Effector memory CD8-positive, alpha-beta T cell (primary cell): Measurements from ENCODE around the gene CD46.
A peak's percentile ranks its signal among the peaks of the same experiment; 100 is the strongest.
"Not testable (repeated sequence)": the region's sequence is repeated elsewhere in the genome, so short reads cannot be mapped to it uniquely, and the experiment has no call there.

Experiments used
- ATAC-seq: fragments of 150-1000 bp; cut with Tn5 transposase; replicated peaks from 2 replicates; pipeline ENCODE4 v1.10.0; 2021; ENCODE audit warnings: mild to moderate bottlenecking, moderate library complexity
- DNase-seq, 3 experiments: peaks; one replicate each; pipeline ENCODE4 v3.0.0; 2021
- H3K27ac Mint-ChIP-seq, 2 donors: one replicate each; pipeline ENCODE4 v1.8.0; 2022; ENCODE audit warnings: mild to moderate bottlenecking in 2 of 2, mixed read lengths in 2 of 2, moderate library complexity in 2 of 2
- H3K27me3 Mint-ChIP-seq, 2 donors: one replicate each; pipeline ENCODE4 v1.8.0; 2022; ENCODE audit warnings: mixed read lengths in 2 of 2
- H3K36me3 Mint-ChIP-seq: one replicate; pipeline ENCODE4 v1.8.0; 2022; ENCODE audit warnings: mild to moderate bottlenecking, moderate library complexity, mixed read lengths; ENCODE audit not compliant: insufficient read depth
- H3K4me1 Mint-ChIP-seq, 2 donors: one replicate each; pipeline ENCODE4 v1.8.0; 2022; ENCODE audit warnings: low read depth in 2 of 2, mixed read lengths in 2 of 2
- H3K4me3 Mint-ChIP-seq, 2 donors: one replicate each; pipeline ENCODE4 v1.8.0; 2022; ENCODE audit warnings: mild to moderate bottlenecking in 2 of 2, mixed read lengths in 2 of 2, moderate library complexity in 2 of 2
- H3K9me3 Mint-ChIP-seq, 2 donors: one replicate each; pipeline ENCODE4 v1.8.0; 2022; ENCODE audit warnings: mixed read lengths in 2 of 2
- total RNA-seq, 9 experiments: gene quantifications; one replicate each; lab custom pipeline; 2026; lab: John Stamatoyannopoulos, UW

The CD46 gene
- 149 to 337 (median 172) reads per million in 9 experiments for total RNA-seq

DNA sequence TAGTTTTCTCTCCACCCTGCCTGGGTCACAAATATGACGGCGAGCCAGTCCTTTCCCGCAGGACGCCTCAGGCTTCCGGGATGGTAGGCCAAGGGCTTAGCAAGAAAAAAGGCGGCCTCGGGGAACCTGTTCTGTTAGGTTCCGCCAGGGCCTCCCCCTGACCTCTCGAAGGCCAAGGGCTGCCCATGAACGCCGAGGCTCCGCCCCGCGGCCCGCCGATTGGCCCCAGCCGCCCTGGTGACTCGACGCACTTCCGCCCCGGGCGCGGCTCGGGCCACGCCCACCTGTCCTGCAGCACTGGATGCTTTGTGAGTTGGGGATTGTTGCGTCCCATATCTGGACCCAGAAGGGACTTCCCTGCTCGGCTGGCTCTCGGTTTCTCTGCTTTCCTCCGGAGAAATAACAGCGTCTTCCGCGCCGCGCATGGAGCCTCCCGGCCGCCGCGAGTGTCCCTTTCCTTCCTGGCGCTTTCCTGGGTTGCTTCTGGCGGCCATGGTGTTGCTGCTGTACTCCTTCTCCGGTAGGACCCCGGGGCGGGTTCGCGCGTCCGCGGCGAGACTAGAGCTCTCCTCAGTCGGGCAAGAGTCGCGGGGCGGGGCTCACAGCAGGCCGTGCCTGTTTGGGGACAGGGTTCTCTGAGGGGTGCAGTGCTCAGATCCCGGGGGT is at the start of gene CD46:
CD46 (plus strand) TSS at position 265 of the 666 bp plus-strand sequence; CDS start at position 424, 159 bp downstream.
- peak within 1 kb of the TSS; percentile 95 to 96 for H3K27ac Mint-ChIP-seq
- peak; percentile 95 for ATAC-seq

DNA sequence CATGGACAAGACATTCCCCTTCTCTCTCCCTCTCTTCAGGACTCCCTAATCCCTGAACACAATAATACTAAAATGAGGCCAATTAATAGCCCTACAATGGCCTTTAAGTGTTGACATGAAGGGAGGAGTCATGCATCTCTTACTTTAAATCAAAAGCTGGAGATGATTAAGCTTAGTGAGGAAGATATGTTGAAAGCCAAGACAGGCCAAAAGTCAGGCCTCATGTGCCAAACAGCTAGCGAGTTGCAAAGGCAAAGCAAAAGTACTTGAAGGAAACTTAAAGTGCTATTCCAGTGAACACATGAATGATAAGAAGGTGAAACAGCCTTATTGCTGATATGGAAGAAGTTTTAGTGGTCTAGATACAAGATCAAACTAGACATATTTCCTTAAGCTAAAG is 49.5 kb upstream of the CD46 start:
- ATAC-seq: no peak
- Mint-ChIP-seq H3K9me3 (no peaks in the 10 kb centered on the region), H3K27me3 (peaks cover 18 to 20% of the 10 kb centered on the region in 2 donors), H3K4me3 (no peak overlapping the region), H3K4me1 (no peaks in the 10 kb centered on the region), H3K36me3 (no peaks in the 10 kb centered on the region), H3K27ac (no peak overlapping the region)
- no peak for DNase-seq

More for the DNA sequence above, at the start of gene CD46:
- Mint-ChIP-seq H3K27me3 (no peaks in the 10 kb centered on the region), H3K4me1 (peaks cover 37 to 45% of the 10 kb centered on the region in 2 donors), H3K4me3 (peak within 1 kb of the TSS; percentile 96 to 98), H3K9me3 (no peaks in the 10 kb centered on the region), H3K36me3 (peaks cover 13% of the 10 kb centered on the region)
- DNase-seq: peak; percentile 89 to 95 (median 94)

DNA sequence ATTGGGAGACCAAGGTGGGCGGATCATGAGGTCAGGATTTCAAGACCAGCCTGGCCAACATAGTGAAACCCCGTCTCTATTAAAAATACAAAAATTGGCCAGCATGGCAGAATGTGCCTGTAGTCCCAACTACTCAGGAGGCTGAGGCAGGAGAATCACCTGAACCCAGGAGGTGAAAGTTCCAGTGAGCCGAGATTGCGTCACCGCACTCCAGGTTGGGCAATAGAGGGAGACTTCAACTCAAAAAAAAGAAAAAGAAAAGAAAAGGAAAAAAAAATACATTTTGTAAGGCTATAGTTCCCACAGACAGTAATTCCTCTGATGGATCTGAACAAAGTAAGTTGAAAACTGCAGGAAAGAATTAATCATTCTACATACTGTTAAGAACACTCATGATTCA is 48.1 kb upstream of the CD46 start:
- H3K9me3 Mint-ChIP-seq: no peaks in the 10 kb centered on the region
- no peak overlapping the region for H3K27ac Mint-ChIP-seq
- no peak overlapping the region for H3K4me3 Mint-ChIP-seq
- peaks cover 14 to 18% of the 10 kb centered on the region in 2 donors for H3K27me3 Mint-ChIP-seq
- DNase-seq: no peak
- H3K4me1 Mint-ChIP-seq: no peaks in the 10 kb centered on the region
- H3K36me3 Mint-ChIP-seq: no peaks in the 10 kb centered on the region
- ATAC-seq: no peak

DNA sequence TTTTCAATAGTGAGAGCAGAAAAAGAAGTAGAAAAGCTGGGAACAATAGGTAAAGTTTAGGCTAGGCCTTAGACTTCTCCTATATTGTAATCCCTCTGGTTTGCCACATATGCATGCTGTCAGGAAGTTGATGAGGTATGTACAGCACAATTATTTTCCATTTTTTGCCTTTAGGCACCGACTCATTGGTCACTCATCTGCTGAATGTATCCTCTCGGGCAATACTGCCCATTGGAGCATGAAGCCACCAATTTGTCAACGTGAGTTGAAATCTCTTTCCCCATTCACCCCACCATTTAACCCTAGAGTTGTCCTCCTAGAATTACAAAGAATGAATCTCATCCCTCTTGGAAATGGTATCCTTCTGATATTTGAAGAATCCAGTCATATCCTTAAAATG is 43.9 kb upstream of the CD46 start:
- not testable (repeated sequence) for H3K36me3 Mint-ChIP-seq, H3K4me1 Mint-ChIP-seq, ATAC-seq, H3K9me3 Mint-ChIP-seq, DNase-seq, H3K27ac Mint-ChIP-seq, H3K4me3 Mint-ChIP-seq
- H3K27me3 Mint-ChIP-seq: peaks cover 14 to 18% of the 10 kb centered on the region in 2 donors

DNA sequence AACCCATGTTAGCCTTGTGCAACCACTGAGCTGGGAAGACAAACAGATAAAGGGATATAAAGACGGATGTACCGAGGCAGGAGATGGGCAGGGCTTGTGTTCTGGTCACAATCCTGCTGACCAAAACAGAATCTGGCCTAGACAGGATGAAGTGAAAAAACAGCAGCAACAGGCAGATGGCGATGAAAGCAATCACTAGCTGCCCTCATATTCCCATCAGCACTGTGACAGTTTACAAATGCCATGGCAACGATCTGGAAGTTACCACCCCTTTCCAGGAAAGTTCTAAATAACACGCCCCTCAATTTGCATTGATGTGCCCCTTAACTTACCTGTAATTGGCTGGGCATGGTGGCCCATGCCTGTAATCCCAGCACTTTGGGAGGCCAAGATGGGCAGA is 40.6 kb upstream of the CD46 start:
- Mint-ChIP-seq H3K4me3 (no peak overlapping the region), H3K27me3 (peaks cover 0 to 2% of the 10 kb centered on the region in 2 donors), H3K9me3 (no peaks in the 10 kb centered on the region), H3K27ac (no peak overlapping the region), H3K4me1 (no peaks in the 10 kb centered on the region), H3K36me3 (no peaks in the 10 kb centered on the region)
- ATAC-seq (no peak), DNase-seq (no peak)

DNA sequence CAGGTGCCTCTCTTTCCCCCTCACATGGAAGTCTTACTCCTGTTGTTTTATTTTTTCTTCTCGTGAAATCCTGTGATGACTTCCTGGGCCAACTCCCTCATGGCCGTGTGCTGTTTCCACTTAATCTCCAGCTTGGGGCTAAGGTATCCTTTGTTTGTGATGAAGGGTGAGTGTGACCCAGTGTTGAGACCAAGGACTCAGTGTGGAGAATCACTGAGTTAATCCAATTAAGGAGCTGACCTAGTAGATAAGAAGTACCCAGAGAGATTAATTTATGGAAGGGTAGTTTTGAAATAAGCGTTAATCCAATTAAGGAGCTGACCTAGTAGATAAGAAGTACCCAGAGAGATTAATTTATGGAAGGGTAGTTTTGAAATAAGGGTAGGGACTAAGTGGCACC is 39.2 kb upstream of the CD46 start:
- H3K27ac Mint-ChIP-seq, H3K9me3 Mint-ChIP-seq, H3K4me1 Mint-ChIP-seq, H3K36me3 Mint-ChIP-seq, DNase-seq, ATAC-seq, H3K4me3 Mint-ChIP-seq, H3K27me3 Mint-ChIP-seq: not testable (repeated sequence)

DNA sequence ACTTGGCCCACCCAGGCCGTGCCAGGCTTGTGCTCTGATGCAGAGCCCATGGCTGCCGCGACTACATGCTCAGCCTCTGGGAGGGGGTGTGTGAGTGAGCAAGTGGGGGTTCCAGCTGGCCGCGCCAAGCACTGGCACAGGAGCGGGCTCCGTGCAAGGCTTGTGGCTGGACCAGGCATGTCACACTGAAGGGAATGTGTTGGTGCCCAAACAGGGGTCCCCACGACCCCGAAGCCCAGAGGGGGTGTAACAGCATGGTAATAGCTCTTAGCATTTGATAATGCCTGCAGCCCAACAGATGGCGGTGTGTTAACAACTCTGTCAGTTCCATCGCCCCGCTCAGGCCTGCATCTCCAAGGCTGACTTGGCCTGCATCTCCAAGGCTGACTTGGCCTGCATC is 38.3 kb upstream of the CD46 start:
- Mint-ChIP-seq H3K4me3 (no peak overlapping the region), H3K36me3 (no peaks in the 10 kb centered on the region)
- DNase-seq: no peak

DNA sequence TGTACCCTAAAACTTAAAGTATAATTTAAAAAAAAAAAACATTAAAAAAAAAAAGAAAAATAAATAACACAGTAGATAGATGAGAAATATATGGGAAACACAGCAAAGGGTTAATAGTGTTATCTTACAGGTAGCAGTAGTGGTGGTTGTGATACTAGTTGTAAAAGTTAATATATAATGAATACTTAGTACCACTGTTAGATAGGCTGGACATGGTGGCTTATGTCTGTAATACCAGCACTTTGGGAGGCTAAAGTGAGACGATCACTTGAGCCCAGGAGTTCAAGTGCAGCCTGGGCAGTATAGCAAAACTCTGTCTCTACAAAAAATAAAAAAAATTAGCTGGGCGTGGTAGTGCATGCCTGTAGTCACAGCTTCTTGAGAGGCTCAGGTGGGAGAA is 32.6 kb upstream of the CD46 start:
- no peak for DNase-seq
- H3K27me3 Mint-ChIP-seq: peaks cover 7 to 16% of the 10 kb centered on the region in 2 donors
- no peak overlapping the region for H3K4me3 Mint-ChIP-seq
- no peaks in the 10 kb centered on the region for H3K9me3 Mint-ChIP-seq
- H3K4me1 Mint-ChIP-seq: no peaks in the 10 kb centered on the region
- no peaks in the 10 kb centered on the region for H3K36me3 Mint-ChIP-seq
- ATAC-seq: no peak
- no peak overlapping the region for H3K27ac Mint-ChIP-seq

More for the DNA sequence above, 38.3 kb upstream of the CD46 start:
- H3K27ac Mint-ChIP-seq: no peak overlapping the region
- no peaks in the 10 kb centered on the region for H3K4me1 Mint-ChIP-seq
- no peaks in the 10 kb centered on the region for H3K9me3 Mint-ChIP-seq
- no peak for ATAC-seq
- peaks cover 7 to 10% of the 10 kb centered on the region in 2 donors for H3K27me3 Mint-ChIP-seq

DNA sequence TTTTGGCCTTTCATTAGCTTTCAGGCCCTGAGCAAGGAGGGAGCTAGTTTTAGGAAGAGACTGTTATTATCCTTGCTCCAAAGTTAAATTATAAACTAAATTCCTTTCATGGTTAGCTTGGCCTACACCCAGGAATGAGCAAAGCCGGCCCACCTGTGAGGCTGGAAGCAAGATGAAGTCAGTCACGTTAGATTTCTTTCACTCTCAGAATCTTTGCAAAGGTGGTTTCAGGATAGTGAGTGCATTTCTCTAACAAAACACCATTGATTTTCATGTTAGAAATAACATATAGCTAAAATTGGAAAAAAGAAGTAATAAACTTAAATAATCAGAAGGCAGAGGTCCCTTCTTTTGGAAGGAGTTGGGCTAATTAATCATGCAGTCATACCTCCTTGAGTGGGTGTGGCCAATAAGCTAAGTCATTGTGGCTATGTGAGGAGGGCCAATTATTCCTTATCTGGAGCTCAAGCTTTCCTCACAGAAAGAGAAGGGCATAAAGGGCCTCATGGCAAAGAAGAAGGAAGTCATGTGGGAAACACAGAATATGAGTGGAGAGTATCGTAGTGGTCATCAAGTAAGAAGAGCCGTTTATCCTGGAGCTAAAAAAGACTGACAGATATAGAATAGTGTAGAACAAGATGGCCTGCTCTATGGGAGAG is 23.5 kb upstream of the CD46 start:
- H3K27ac Mint-ChIP-seq, H3K4me3 Mint-ChIP-seq, H3K4me1 Mint-ChIP-seq, H3K9me3 Mint-ChIP-seq, DNase-seq, ATAC-seq, H3K36me3 Mint-ChIP-seq: not testable (repeated sequence)
- H3K27me3 Mint-ChIP-seq: peaks cover 0 to 13% of the 10 kb centered on the region in 2 donors

DNA sequence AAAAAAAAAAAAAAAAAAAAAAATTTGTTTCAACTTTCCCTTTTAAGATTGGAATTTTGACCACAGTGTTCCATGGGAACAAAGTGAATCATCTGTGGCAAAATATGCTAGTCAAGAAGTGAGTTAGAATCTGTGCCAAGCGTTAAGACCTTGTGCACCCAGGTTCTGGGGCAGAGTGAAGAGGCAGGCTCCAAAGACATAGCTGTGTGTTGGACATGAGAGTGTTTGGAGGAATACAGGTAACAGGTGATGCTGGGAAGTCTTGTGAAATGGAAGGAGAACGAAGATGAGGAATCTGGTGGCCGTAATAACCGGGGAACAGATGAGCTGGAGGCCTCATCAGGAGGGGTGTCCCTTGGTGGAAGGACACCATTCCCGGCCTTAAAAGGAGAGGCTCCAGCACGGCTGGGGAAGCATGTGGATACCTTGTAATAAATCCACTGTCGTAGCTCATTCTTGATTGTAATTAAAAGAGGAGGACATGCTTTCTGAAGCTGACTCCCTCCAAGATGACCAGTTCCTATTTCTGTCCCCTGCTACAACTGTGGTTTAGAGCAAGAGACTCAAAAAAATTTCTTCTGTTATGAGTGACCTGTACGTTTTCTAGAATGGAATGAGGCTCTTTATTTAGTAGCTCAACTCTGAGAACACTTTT is 14.2 kb upstream of the CD46 start:
- not testable (repeated sequence) for H3K4me1 Mint-ChIP-seq, H3K36me3 Mint-ChIP-seq, H3K27ac Mint-ChIP-seq, DNase-seq, ATAC-seq, H3K9me3 Mint-ChIP-seq, H3K4me3 Mint-ChIP-seq, H3K27me3 Mint-ChIP-seq

DNA sequence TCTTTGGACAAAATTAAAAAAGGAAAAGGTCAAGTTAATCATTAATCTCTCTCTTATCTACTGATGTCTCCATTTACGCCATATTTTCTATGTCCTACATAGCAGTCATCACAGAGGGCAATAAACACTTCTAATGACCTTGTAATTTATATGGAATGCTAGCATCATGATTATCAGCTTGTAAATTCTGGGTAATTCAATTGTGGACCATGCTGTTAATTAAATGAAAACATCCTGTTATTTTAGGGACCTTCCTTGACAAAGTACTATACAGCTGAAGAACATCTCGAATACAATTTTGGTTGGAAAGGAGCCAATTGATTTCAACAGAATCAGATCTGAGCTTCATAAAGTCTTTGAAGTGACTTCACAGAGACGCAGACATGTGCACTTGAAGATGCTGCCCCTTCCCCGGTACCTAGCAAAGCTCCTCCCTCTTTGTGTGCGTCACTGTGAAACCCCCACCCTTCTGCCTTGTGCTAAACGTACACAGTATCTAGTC is 13.6 kb upstream of the CD46 start:
- not testable (repeated sequence) for H3K4me1 Mint-ChIP-seq, DNase-seq, H3K27ac Mint-ChIP-seq, H3K4me3 Mint-ChIP-seq, H3K9me3 Mint-ChIP-seq, H3K27me3 Mint-ChIP-seq, H3K36me3 Mint-ChIP-seq
- peak; percentile 42 for ATAC-seq

DNA sequence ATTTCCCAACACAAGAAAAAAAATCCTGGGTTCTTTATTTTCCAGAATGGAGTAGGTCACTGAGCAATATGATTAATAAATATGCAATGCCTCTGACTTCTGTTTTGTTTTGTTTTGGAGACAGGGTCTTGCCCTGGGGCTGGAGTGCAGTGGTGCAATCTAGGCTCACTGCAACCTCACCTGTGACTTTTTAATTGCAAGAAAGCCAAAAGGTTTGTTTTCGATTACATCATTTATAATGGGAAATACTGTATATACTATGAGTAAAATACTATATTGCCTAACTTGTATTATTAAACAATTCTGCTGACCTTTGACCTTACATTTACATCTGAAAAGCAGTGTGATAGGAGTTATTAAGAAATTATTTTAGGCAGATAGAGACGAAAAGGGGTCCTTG is 11.6 kb upstream of the CD46 start:
- Mint-ChIP-seq H3K4me1 (no peaks in the 10 kb centered on the region), H3K27ac (no peak overlapping the region)
- no peak for ATAC-seq

DNA sequence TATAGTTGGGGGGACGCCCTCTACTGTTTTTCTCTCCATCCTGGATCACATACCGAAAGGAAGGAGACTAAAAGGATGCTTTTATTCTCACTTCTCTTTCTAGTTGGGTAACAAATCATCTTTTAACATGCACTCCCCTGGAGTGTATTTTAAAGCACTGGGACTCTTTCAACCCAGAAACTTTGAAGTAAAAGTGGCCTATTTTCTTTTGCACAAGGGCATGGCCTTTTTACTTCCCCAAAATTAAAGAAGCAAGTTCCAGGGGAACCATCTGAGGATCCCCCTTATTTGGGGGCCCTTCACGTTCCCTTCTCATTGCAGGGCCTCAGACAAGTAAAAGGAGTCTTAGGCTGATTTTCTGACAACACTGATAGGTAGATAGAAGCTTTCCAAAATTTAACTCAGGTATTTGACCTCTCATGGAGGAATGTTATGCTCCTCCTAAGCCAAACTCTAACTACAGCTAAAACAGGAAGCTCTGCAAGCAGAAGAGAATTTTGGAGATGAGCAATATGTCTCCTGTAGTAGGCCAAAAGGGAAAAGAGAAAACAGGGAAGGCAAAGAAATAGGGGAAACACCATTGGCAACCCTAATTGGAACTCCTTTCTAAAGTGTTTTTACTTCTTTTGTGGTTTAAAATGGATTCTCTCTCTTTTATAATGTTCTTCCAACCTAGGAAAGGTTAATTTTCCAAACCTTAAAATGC is 8.9 kb upstream of the CD46 start:
- no peak for DNase-seq
- no peak overlapping the region for H3K27ac Mint-ChIP-seq
- H3K27me3 Mint-ChIP-seq: peaks cover 6% of the 10 kb centered on the region in 2 donors
- H3K36me3 Mint-ChIP-seq: no peaks in the 10 kb centered on the region
- H3K9me3 Mint-ChIP-seq: no peaks in the 10 kb centered on the region
- ATAC-seq: no peak
- no peak overlapping the region for H3K4me3 Mint-ChIP-seq
- no peaks in the 10 kb centered on the region for H3K4me1 Mint-ChIP-seq

More for the DNA sequence above, 11.6 kb upstream of the CD46 start:
- Mint-ChIP-seq H3K9me3 (no peaks in the 10 kb centered on the region), H3K36me3 (no peaks in the 10 kb centered on the region), H3K4me3 (no peak overlapping the region), H3K27me3 (peaks cover 6% of the 10 kb centered on the region in 2 donors)
- no peak for DNase-seq
